DMS79 treated with DMSO at 0.1 percent for 48 hours (cell line): ENCODE results near the gene SHKBP1.
"Not testable (repeated sequence)": the region's sequence is repeated elsewhere in the genome, so short reads cannot be mapped to it uniquely, and the experiment has no call there.

Experiments used
- DNase-seq: peaks from one replicate; lab custom pipeline; 2025; lab: John Stamatoyannopoulos, UW

Gene SHKBP1

DNA sequence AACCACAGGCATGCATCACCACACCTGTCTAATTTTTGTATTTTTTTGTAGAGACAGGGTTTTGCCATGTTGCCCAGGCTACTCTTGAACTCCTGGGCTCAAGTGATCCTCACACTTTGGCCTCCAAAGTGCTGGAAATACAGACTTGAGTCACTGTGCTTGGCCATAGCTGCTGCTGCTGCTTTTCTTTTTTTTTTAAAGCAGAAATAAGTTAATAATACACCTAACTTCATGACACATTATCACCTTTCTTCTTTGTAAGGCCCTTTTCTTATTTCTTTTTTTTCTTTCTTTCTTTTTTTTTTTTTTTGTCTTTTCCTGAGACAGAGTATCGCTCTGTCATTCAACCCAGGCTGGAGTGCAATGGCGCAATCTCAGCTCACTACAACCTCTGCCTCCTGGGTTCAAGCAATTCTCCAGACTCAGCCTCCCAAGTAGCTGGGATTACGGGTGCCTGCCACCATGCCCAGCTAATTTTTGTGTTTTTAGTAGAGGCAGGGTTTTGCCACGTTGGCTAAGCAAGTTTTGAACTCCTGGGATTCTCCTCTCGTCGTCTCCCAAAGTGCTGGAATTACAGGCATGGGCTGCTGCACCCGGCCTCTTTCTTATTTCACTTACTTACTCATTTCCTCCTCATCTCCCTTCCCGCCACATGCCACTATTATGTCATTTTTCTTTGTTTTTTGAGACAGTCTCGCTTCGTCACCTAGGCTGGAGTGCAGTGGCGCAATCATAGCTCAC lies 8.7 kb downstream of the SHKBP1 start:
- DNase-seq: no peak

DNA sequence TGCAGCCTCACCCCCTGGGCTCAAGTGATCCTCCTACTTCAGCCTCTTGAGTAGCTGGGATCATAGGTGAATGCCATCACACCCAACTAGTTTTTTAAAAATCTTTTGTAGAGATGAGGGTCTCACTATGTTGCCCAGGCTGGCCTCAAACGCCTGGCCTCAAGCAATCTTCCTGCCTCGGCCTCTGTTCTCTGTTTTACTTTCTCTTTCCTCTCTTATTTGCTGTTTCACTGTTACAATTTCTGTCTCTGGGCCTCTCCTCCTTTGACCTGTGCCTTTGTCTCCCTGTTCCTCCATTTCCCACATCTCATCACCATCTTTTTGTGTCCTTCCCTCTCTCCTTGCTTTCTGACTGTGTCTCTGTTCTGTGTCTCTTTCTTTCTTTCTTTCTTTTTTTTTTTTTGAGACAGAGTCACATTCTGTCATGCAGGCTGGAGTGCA lies 9.3 kb downstream of the SHKBP1 start:
- no peak for DNase-seq

DNA sequence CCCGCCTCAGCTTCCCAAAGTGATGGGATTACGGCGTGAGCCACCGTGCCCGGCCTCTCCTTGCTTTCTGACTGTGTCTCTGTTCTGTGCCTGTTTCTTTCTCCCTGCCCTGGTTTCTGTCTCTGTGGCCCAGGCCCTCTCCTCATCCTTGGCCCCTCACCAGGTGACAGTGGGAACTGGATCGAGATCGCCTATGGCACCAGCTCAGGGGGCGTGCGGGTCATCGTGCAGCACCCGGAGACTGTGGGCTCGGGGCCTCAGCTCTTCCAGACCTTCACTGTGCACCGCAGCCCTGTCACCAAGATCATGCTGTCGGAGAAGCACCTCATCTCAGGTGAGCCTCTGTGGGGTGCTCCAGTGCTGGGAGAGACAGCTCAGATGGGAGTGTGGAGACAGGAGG lies 9.9 kb downstream of the SHKBP1 start:
- DNase-seq: no peak

DNA sequence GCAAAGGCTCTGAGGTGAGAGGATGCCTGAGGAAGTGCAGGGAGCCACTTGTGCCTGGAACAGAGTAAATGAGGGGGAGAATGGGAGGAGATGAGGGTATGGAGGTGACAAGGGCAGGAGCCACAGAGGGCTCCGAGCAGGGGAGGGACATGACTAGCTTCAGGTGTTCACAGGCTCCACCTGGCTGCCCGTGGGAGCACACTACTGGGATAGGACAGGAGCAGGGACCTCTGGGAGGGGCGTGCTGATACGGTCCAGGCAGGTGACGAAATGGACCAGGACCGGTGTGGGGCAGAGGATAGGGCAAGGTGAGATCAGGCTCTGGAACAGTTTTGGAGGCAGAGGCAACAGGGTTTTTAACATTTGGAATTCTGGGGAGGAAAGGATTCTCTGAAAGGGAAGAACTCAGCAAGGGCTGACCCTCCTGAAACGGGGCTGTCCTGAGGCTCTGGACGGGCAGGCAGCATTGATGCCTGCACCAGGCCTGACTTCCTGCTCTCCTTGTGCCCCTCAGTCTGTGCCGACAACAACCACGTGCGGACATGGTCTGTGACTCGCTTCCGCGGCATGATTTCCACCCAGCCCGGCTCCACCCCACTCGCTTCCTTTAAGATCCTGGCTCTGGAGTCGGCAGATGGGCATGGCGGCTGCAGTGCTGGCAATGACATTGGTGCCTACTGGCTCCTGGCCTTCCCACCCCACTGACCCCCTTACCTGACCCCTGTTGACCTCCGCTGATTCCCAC lies 11.6 kb downstream of the SHKBP1 start:
- no peak for DNase-seq

DNA sequence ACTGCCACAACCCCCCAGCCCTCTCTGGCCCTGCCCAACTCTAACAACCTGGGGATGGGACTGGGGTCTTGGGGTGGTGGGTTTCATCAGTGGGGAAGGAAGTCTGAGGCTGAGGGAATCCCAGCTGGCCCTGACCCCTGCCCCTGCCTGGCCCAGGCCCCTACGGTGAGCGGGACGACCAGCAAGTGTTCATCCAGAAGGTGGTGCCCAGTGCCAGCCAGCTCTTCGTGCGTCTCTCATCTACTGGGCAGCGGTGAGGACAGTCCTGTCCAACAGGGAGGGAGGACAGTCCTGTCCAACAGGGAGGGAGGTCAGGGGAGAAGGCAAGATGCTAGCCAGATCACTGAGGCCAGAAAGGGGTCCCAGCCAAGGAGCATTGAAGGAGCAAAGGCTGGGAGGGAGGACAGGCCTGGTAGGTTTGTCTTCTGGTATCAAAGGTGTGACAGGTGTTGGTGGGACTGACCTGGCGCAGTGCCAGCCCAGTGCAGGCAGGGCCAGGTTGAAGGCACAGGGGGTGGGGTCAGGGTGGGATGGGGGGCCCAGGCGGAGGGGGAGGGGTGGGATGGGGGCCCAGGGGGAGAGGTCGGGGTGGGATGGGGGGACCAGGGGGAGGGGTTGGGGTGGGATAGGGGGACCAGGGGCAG lies 12.4 kb downstream of the SHKBP1 start:
- peak; percentile 8 for DNase-seq

DNA sequence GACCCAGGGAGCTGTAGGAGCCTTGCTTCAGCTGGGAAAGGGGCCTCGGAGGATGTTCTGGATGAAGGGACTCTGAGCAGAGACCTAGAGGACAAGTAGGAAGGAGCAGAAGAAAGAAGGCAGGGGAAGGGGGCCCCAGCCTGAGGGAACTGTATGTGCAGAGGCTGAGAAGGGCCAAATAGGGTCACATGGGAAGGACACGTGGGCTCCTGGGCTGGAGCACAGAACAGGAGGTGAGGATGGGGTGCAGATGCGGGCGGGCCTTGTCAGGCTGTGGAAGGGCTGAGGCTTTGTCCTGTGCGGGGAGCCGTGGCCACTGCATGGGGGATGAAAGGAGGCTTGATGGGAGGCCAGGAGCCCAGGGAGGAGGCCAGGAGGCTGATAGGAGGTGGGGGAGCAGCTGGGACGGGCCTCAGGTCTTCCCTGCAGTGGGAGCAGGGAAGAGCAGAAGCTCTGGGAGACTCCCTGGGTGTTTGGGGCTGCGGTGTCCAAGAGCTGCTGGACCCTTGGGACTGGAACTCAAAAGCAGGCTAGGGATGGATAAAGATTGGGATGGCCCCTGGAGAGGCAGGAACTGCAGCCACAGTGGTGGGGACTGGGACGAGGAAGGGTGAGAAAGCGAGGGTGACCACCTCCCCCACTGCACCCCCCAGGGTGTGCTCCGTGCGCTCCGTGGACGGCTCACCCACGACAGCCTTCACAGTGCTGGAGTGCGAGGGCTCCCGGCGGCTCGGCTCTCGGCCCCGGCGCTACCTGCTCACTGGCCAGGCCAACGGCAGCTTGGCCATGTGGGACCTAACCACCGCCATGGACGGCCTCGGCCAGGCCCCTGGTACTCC lies 13.1 kb downstream of the SHKBP1 start:
- no peak for DNase-seq

GRCh38 chr19:40590464-40591265 lies 14.0 kb downstream of the SHKBP1 start:
- no peak for DNase-seq

GRCh38 chr19:40591724-40592123 lies 15.1 kb downstream of the SHKBP1 start:
- not testable (repeated sequence) for DNase-seq

- peak; percentile 16 for DNase-seq
These were observed 15.5 kb downstream of the SHKBP1 start for GRCh38 chr19:40592170-40592569.

GRCh38 chr19:40594255-40594654 lies 17.6 kb downstream of the SHKBP1 start:
- no peak for DNase-seq

- DNase-seq: no peak
These were observed 18.0 kb downstream of the SHKBP1 start for GRCh38 chr19:40594657-40595091.

GRCh38 chr19:40596608-40597328 lies 20.1 kb downstream of the SHKBP1 start:
- DNase-seq: peak; percentile 31

- DNase-seq: no peak
These were observed 20.7 kb downstream of the SHKBP1 start for GRCh38 chr19:40597329-40597838.

DNA sequence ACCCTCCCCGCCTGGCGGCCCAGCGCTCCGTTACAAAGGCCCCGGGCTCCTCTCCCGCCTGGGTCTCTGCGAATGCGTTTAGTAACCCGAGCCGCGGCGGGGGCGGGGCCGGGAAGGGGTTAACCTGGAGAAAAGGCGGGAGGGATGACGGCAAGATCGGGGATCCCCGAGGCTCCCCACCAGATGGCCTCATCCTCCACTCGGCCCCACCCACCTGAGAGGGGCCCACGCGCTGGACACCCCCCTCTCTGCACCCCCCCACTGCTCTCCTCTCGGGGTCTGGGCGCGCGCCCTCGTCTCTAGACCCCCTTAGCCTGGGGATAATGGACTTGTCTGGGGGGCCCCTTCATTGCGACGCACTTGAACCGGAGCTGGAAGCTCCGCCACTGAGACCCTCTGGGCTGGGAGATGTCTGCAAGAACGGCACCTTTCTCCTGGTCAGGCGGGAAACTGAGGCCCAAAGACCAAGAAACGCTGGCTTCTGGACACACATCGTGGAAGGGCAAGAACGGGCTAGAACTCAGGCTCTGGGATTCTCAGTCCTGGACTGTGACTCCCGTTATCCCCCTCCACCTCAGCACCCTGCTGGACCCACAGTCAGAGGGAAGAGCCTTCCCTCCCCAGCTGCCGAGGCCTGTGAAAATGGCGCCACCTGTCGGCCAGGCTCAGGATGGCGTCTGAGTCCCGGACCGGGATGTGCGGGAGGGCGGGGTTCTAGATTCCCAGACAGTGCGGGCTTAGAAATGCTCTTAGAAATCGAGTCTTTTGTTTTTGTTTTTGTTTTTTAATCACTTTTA lies 21.6 kb downstream of the SHKBP1 start:
- DNase-seq: peak; percentile 81

- no peak for DNase-seq
These were observed 22.2 kb downstream of the SHKBP1 start for GRCh38 chr19:40598918-40599307.

GRCh38 chr19:40599331-40599901 lies 22.7 kb downstream of the SHKBP1 start:
- no peak for DNase-seq

DNA sequence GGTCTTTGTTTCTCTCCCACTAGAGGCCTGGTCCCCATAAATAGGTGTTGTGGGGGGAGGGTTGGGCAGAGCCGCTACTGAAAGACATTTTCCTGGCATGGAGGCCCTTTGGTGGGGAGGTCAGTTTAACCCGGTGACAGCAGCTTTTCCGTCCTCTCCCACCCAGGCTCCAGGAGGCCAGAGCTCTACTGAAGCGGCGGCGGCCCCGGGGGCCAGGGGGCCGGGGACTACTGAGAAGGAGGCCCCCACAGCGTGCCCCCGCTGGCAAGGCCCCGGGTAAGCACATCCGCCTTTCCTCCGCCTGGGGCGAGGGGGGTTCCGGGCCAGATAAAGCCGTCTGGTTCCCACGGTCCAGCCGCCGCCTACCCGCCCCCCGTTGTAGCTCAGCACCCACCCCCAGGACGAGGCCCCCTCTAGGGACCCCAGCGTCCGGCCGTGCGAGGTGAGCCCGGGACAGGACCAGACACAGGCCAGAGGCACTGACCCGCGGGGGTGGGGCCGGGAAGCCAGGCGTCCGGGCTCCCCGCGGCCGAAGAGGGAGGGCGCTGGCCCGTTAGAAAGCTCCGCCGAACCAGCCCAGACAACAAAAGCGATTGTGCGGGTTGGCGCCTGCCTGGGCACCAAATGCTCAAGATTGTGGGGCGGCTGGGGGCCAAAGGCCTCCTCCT lies 23.4 kb downstream of the SHKBP1 start:
- DNase-seq: no peak

DNA sequence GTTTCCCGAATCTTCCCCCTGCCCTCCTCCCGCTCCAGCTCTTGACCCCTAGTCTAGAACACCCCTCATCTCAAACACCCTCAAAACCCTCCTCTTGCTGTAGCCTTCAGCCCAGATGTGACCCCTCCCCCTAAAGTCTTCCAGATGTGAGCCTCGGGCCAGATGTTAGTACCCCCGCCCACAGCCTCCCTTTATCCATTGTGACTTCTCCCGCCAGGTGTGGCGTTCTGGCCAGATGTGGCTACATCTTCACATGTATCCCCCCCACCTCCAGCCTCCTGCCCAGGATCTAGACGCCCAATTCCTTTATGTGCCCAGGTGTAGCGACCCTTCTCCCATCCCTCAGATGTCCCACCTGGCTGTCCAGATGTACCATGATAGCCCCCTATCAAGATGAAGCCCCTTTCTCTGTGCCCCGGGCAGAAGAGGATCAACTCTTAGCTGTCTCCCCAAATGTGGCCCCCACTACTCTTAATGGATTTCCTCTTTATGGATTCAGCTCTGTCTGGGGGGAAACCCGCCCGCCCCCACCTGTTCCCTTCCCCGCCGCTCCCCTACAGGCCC lies 24.0 kb downstream of the SHKBP1 start:
- no peak for DNase-seq
